Stimulated activated naive B cell treated with anti-CD40 and anti-IgM and Interleukin-4, amounts not matched to agents 10 μg/mL and 1 μg/mL and 100 μg/mL, for 72 hours (primary cell): ENCODE results near the gene AKAP13.
A peak's percentile ranks its signal among the peaks of the same experiment; 100 is the strongest.

Source experiments
- ATAC-seq, 2 donors: fragments of 150-1000 bp; cut with Tn5 transposase; replicated peaks; 2 replicates each; pipeline ENCODE4 v1.10.0; 2021; ENCODE audit warnings: moderate library complexity in 1 of 2
- DNase-seq: peaks from one replicate; pipeline ENCODE4 v3.0.0; 2021
- H3K27ac Mint-ChIP-seq: one replicate; pipeline ENCODE4 v1.8.0; 2022; ENCODE audit warnings: mild to moderate bottlenecking, mixed read lengths
- H3K27me3 Mint-ChIP-seq, 2 donors: one replicate each; pipeline ENCODE4 v1.8.0; 2022; ENCODE audit warnings: mixed read lengths in 2 of 2
- H3K36me3 Mint-ChIP-seq, 2 donors: one replicate each; pipeline ENCODE4 v1.8.0; 2022; ENCODE audit warnings: mixed read lengths in 2 of 2, mild to moderate bottlenecking in 1 of 2
- H3K4me1 Mint-ChIP-seq, 2 donors: one replicate each; pipeline ENCODE4 v1.8.0; 2022; ENCODE audit warnings: mixed read lengths in 2 of 2, mild to moderate bottlenecking in 1 of 2
- H3K4me3 Mint-ChIP-seq, 2 donors: one replicate each; pipeline ENCODE4 v1.8.0; 2022; ENCODE audit warnings: mild to moderate bottlenecking in 2 of 2, mixed read lengths in 2 of 2, moderate library complexity in 1 of 2
- H3K9me3 Mint-ChIP-seq, 2 donors: one replicate each; pipeline ENCODE4 v1.8.0; 2022; ENCODE audit warnings: mixed read lengths in 2 of 2, mild to moderate bottlenecking in 1 of 2

The AKAP13 gene

DNA sequence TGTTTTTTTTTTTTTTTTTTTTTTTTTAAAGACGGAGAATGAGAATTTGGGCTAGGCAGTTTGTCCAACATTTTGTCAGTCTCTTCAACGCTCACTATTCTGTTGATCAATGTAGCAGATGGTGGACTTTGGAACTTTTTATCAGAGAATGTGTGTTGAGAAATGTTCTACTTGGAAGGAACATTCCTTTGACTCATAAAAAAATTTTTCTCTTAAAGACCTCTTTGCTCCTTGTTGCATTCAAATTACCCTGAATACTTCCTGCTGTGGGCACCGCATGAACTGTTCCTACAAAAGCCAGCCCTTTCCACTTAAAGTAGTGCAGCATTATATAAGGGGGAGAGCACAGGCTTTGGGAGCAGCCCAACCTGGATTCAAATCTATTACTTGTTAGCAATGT lies 182.9 kb downstream of the AKAP13 start:
- H3K36me3 Mint-ChIP-seq = peaks cover 0 to 7% of the 10 kb centered on the region in 2 donors
- no peaks in the 10 kb centered on the region for H3K27me3 Mint-ChIP-seq
- no peaks in the 10 kb centered on the region for H3K9me3 Mint-ChIP-seq
- no peak for DNase-seq
- ATAC-seq = no peak
- no peak overlapping the region for H3K27ac Mint-ChIP-seq
- H3K4me3 Mint-ChIP-seq = no peak overlapping the region
- peaks cover 7 to 11% of the 10 kb centered on the region in 2 donors for H3K4me1 Mint-ChIP-seq

DNA sequence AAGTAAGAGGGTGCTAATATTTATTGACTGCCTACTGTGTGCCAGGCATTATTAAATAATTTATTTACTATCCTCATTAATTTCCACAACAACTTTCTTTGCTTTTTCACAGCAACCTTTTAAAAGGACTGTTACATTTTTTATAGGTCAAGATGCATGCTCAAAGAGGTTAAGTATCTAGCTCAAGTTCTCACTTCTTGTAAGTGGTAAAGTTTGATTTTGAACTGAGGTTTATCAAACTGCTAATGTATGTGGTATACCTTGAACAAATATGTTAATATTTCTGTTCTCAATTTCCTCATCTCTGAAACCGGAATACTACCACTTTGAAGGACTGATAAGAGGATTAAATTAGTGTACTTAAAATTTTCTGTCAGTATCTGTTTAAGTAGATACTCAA lies 183.3 kb downstream of the AKAP13 start:
- peaks cover 0 to 7% of the 10 kb centered on the region in 2 donors for H3K36me3 Mint-ChIP-seq
- no peaks in the 10 kb centered on the region for H3K27me3 Mint-ChIP-seq
- H3K27ac Mint-ChIP-seq = no peak overlapping the region
- ATAC-seq (no peak), DNase-seq (no peak)
- H3K4me3 Mint-ChIP-seq = no peak overlapping the region
- no peaks in the 10 kb centered on the region for H3K9me3 Mint-ChIP-seq
- peaks cover 9 to 13% of the 10 kb centered on the region in 2 donors for H3K4me1 Mint-ChIP-seq

DNA sequence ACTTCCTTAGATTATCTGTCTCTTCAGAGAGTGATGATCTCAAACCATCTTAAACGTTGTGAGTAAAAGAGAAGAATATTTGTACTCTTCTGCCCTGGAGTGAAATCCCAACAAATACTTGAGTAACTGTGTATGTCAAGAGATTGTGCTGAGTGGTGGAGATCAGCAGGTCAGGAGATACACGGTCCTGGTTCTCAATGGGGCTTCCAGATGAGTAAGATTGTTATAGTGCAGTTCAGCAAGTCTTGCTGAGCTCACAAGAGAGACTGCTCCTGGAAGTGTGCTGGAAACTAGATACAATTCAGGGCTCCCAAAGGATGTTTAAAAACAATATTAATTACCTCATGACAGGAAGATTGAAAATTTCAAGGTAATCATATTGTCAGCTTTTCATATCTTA lies 184.3 kb downstream of the AKAP13 start:
- DNase-seq (no peak), ATAC-seq (no peak)
- Mint-ChIP-seq H3K9me3 (peaks cover 0 to 4% of the 10 kb centered on the region in 2 donors), H3K27me3 (no peaks in the 10 kb centered on the region), H3K27ac (no peak overlapping the region), H3K36me3 (peaks cover 1 to 13% of the 10 kb centered on the region in 2 donors), H3K4me3 (no peak overlapping the region), H3K4me1 (peaks cover 9 to 16% of the 10 kb centered on the region in 2 donors)

DNA sequence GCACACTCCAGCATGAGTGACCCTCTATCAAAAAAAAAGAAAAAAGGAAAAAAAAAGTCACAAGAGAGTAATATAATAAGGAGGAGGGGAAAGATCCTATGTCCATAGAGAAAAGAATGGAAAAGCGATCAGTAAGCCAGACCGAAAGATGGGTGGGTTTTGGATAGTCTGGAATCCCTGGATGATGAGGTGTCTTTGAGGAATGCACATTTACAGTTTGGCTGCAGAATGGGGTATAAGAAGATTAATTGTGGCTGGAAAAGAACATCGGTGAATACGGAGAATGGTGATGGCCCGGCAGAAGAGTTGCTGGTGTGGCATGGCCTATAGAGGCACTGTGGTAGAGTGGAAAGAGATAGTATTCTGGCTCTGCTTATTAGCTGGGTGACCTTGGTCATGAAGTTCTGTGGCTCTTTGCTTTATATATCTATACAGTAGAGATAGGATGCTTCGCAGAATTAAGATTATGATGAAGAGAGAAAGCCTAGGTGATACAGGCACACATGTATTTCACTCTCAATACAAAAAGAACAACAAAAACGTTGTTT lies 187.9 kb downstream of the AKAP13 start:
- peaks cover 3 to 27% of the 10 kb centered on the region in 2 donors for H3K36me3 Mint-ChIP-seq
- no peak overlapping the region for H3K4me3 Mint-ChIP-seq
- H3K27ac Mint-ChIP-seq = peak overlapping the region; percentile 22
- no peak for DNase-seq
- no peaks in the 10 kb centered on the region for H3K27me3 Mint-ChIP-seq
- H3K9me3 Mint-ChIP-seq = peaks cover 0 to 4% of the 10 kb centered on the region in 2 donors
- ATAC-seq = no peak
- peaks cover 31 to 36% of the 10 kb centered on the region in 2 donors for H3K4me1 Mint-ChIP-seq

DNA sequence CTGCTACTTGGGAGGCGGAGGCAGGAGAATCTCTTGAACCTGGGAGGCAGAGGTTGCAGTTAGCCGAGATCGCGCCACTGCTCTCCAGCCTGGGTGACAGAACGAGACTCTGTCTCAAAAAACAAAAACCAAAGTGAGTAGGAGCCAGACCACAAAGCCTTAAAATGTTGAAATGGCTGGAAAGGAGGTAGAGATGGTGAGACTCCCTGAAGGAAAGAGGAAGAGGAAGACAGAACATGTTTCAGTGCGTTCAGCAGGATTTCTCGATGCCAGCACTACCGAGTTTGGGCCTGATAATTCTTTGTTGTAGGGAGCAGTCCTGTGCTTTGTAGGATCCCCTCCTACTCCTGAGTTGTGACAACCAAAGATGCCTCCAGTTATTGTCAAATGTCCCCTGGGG lies 189.9 kb downstream of the AKAP13 start:
- peaks cover 3 to 23% of the 10 kb centered on the region in 2 donors for H3K36me3 Mint-ChIP-seq
- no peak for DNase-seq
- H3K9me3 Mint-ChIP-seq = peaks cover 0 to 4% of the 10 kb centered on the region in 2 donors
- no peak overlapping the region for H3K4me3 Mint-ChIP-seq
- no peaks in the 10 kb centered on the region for H3K27me3 Mint-ChIP-seq
- H3K4me1 Mint-ChIP-seq = peaks cover 31% of the 10 kb centered on the region in 2 donors
- peak overlapping the region; percentile 44 for H3K27ac Mint-ChIP-seq
- no peak for ATAC-seq

DNA sequence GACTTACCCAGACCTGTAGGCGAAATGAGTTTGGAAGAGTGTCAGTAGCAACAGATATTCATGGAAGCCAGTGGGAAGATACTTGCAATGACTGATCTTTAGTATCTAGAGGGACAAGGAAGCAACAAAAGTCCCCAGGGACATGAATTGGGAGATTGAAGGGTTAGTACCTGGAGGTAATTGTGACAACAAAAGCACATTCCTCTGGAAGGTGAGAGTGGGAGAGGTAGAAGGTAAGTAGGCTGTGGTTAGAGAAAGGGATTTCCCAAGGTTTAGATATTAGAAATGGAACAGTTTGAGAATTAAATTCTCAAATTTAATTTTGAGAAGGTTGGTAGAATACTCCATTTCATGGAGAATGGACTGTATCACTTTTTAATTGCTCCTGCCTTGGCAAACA lies 191.4 kb downstream of the AKAP13 start:
- ATAC-seq (no peak), DNase-seq (no peak)
- Mint-ChIP-seq H3K27me3 (no peaks in the 10 kb centered on the region), H3K9me3 (peaks cover 0 to 4% of the 10 kb centered on the region in 2 donors), H3K27ac (peak overlapping the region; percentile 1), H3K4me1 (peaks cover 29 to 31% of the 10 kb centered on the region in 2 donors), H3K4me3 (no peak overlapping the region), H3K36me3 (peaks cover 6 to 25% of the 10 kb centered on the region in 2 donors)

DNA sequence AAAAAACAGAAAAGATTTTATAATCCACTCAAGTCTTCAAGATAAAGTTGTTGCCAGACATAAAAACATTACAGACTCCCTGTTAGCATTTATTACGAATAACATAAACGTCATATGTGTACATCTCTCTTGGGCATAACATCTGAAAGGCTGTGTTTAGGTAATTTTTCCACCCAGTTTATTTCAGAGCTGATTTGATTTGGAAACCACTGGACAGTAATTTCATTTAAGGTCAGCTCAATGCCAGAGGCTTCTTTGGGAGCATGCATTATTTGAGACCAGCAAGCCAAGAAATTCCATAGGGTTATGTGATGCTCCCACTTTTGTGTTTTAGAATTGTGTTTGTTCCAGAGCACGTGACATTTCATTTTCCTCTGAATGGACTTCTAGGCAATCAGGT lies 196.0 kb downstream of the AKAP13 start:
- Mint-ChIP-seq H3K36me3 (peaks cover 33 to 39% of the 10 kb centered on the region in 2 donors), H3K4me1 (peaks cover 39 to 44% of the 10 kb centered on the region in 2 donors), H3K4me3 (no peak overlapping the region), H3K27me3 (no peaks in the 10 kb centered on the region), H3K27ac (no peak overlapping the region), H3K9me3 (no peaks in the 10 kb centered on the region)
- DNase-seq (no peak), ATAC-seq (no peak)

DNA sequence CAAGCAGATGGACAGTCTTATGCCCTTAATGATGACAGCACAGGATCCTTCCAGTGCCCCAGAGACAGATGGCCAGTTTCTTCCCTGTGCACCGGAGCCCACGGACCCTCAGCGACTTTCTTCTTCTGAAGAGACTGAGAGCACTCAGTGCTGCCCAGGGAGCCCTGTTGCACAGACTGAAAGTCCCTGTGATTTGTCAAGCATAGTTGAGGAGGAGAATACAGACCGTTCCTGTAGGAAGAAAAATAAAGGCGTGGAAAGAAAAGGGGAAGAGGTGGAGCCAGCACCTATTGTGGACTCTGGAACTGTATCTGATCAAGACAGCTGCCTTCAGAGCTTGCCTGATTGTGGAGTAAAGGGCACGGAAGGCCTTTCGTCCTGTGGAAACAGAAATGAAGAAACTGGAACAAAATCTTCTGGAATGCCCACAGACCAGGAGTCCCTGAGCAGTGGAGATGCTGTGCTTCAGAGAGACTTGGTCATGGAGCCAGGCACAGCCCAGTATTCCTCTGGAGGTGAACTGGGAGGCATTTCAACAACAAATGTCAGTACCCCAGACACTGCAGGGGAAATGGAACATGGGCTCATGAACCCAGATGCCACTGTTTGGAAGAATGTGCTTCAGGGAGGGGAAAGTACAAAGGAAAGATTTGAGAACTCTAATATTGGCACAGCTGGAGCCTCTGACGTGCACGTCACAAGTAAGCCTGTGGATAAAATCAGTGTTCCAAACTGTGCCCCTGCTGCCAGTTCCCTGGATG lies 198.7 kb downstream of the AKAP13 start:
- DNase-seq = no peak
- Mint-ChIP-seq H3K36me3 (peaks cover 47 to 51% of the 10 kb centered on the region in 2 donors), H3K4me3 (peak overlapping the region; percentile 42 to 57), H3K27ac (peak overlapping the region; percentile 99), H3K27me3 (no peaks in the 10 kb centered on the region), H3K4me1 (peaks cover 52 to 56% of the 10 kb centered on the region in 2 donors), H3K9me3 (no peaks in the 10 kb centered on the region)
- no peak for ATAC-seq

DNA sequence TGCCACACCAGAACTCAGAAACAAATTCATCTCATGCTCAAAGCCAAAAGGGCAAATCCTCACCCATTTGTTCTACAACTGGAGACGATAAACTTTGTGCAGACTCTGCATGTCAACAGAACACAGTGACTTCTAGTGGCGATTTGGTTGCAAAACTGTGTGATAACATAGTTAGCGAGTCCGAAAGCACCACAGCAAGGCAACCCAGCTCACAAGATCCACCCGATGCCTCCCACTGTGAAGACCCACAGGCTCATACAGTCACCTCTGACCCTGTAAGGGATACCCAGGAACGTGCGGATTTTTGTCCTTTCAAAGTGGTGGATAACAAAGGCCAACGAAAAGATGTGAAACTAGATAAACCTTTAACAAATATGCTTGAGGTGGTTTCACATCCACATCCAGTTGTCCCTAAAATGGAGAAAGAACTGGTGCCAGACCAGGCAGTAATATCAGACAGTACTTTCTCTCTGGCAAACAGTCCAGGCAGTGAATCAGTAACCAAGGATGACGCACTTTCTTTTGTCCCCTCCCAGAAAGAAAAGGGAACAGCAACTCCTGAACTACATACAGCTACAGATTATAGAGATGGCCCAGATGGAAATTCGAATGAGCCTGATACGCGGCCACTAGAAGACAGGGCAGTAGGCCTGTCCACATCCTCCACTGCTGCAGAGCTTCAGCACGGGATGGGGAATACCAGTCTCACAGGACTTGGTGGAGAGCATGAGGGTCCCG lies 199.7 kb downstream of the AKAP13 start:
- peak; percentile 24 to 35 for ATAC-seq
- DNase-seq = peak; percentile 52
- H3K9me3 Mint-ChIP-seq = no peaks in the 10 kb centered on the region
- peaks cover 49 to 53% of the 10 kb centered on the region in 2 donors for H3K36me3 Mint-ChIP-seq
- H3K27ac Mint-ChIP-seq = peak overlapping the region; percentile 99
- peak overlapping the region; percentile 84 to 86 for H3K4me3 Mint-ChIP-seq
- no peaks in the 10 kb centered on the region for H3K27me3 Mint-ChIP-seq
- H3K4me1 Mint-ChIP-seq = peaks cover 56 to 66% of the 10 kb centered on the region in 2 donors

DNA sequence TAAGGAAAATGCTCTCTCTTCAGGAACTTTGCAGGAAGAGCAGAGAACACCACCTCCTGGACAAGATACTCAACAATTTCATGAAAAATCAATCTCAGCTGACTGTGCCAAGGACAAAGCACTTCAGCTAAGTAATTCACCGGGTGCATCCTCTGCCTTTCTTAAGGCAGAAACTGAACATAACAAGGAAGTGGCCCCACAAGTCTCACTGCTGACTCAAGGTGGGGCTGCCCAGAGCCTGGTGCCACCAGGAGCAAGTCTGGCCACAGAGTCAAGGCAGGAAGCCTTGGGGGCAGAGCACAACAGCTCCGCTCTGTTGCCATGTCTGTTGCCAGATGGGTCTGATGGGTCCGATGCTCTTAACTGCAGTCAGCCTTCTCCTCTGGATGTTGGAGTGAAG lies 200.5 kb downstream of the AKAP13 start:
- Mint-ChIP-seq H3K9me3 (no peaks in the 10 kb centered on the region), H3K27ac (peak overlapping the region; percentile 99), H3K4me1 (peaks cover 61 to 74% of the 10 kb centered on the region in 2 donors), H3K27me3 (no peaks in the 10 kb centered on the region), H3K4me3 (peak overlapping the region; percentile 84 to 86), H3K36me3 (peaks cover 46 to 54% of the 10 kb centered on the region in 2 donors)
- peak; percentile 60 for DNase-seq
- ATAC-seq = peak; percentile 46 to 49

DNA sequence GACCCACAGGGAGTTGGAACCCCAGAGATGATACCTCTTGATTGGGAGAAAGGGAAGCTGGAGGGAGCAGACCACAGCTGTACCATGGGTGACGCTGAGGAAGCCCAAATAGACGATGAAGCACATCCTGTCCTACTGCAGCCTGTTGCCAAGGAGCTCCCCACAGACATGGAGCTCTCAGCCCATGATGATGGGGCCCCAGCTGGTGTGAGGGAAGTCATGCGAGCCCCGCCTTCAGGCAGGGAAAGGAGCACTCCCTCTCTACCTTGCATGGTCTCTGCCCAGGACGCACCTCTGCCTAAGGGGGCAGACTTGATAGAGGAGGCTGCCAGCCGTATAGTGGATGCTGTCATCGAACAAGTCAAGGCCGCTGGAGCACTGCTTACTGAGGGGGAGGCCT lies 201.1 kb downstream of the AKAP13 start:
- Mint-ChIP-seq H3K4me3 (peak overlapping the region; percentile 84 to 86), H3K9me3 (no peaks in the 10 kb centered on the region), H3K4me1 (peaks cover 64 to 78% of the 10 kb centered on the region in 2 donors), H3K27ac (peak overlapping the region; percentile 99), H3K36me3 (peaks cover 50 to 58% of the 10 kb centered on the region in 2 donors), H3K27me3 (no peaks in the 10 kb centered on the region)
- ATAC-seq (peak in 1 of 2 donors; percentile 2), DNase-seq (no peak)

DNA sequence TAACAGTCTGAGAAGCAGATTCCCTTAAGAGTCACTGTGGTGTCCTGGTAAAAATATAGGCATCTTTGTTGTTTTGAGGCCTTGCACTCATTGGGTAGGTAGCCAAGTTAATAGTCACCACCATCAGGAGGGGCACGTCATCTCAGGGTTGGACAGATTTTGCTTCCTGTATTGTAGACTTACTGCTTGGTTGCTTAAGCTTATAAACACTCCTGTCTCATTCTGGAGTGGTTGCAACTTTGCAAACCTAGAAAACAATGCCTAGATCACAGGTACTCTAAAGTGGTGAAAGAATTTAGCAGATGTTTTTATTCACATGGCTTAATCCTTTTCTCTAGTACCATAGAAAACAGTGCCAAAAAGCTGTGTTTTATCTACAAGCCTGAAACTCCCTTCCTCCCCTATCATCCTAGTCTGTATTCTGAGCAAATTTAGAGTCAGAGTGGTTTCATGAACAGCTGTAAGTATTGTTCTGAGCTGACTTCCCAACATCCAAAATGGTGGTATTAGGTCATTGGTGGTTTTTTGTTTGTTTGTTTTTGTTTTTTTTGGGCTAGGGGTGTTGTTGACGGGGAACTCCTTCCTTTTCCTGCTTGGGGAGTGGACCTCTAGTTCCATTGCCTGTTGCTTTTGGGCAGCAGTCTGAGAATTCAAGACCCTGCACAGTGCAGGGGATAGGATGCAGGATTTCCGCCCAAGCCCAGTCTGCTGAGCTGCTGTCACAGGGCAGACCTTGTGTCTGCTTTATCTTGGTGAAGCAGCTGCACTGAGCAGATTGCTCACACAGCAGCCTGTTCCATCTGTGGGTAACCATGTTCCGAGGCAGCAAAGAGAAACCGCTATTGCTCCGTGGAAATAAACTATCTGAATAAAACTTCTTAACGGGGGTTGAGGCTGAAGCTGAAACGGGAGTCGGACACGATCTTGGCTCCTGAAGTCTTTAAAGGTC lies 202.0 kb downstream of the AKAP13 start:
- Mint-ChIP-seq H3K9me3 (no peaks in the 10 kb centered on the region), H3K4me3 (peak overlapping the region; percentile 84 to 86), H3K27ac (peak overlapping the region; percentile 99), H3K36me3 (peaks cover 47 to 55% of the 10 kb centered on the region in 2 donors), H3K27me3 (no peaks in the 10 kb centered on the region), H3K4me1 (peaks cover 64 to 78% of the 10 kb centered on the region in 2 donors)
- peak; percentile 20 to 49 for ATAC-seq
- peak; percentile 32 for DNase-seq

DNA sequence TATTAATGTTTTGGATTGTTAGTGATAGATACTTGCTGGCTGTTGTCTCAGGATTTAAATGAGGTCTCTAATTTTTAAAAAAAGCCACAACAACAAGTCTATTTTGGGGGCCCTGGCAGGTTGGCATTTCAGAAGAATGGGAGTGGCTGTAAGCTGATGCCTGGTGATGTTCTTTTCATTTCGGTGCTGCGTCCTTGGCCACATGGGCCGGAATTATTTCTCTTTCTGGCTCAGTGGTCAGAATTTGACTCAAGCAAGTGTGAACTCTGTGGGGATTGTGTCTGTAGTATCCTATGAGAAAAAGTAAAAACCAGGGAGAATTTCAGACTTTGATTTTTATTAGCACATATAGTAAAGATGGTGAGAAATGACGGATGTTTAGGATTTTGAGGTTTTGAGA lies 203.0 kb downstream of the AKAP13 start:
- Mint-ChIP-seq H3K27ac (peak overlapping the region; percentile 99), H3K4me1 (peaks cover 63 to 80% of the 10 kb centered on the region in 2 donors), H3K9me3 (no peaks in the 10 kb centered on the region), H3K4me3 (peak overlapping the region; percentile 84 to 86), H3K27me3 (no peaks in the 10 kb centered on the region), H3K36me3 (peaks cover 47 to 59% of the 10 kb centered on the region in 2 donors)
- DNase-seq = peak; percentile 40
- peak; percentile 10 to 22 for ATAC-seq
